ENCODE results near the gene CLHC1.

CLHC1 gene

GRCh38 chr2:55159752-55160151 is 72.3 kb downstream of the CLHC1 start:
- H3K4me3 ChIP-seq (ENCODE audit: low read depth, low read length), result no peak overlapping the region
- TF ChIP-seq CTCF (IDR thresholded peaks at IDR 0.05; ENCODE audit: low read depth, low read length, missing control alignments), result no peak
- DNase-seq (ENCODE audit: low read depth), result no peak

- H3K4me3 ChIP-seq (ENCODE audit: low read depth, low read length), result no peak overlapping the region
Measured at GRCh38 chr2:55159037-55159651, 72.9 kb downstream of the CLHC1 start.

GRCh38 chr2:55158111-55158814 is 73.8 kb downstream of the CLHC1 start:
- no peak overlapping the region for H3K4me3 ChIP-seq (ENCODE audit: low read depth, low read length)
- DNase-seq (ENCODE audit: low read depth), result no peak
- no peak for TF ChIP-seq CTCF (IDR thresholded peaks at IDR 0.05; ENCODE audit: low read depth, low read length, missing control alignments)

More at GRCh38 chr2:55159037-55159651, 72.9 kb downstream of the CLHC1 start:
- no peak for DNase-seq (ENCODE audit: low read depth)
- no peak for TF ChIP-seq CTCF (IDR thresholded peaks at IDR 0.05; ENCODE audit: low read depth, low read length, missing control alignments)

- TF ChIP-seq CTCF (IDR thresholded peaks at IDR 0.05; ENCODE audit: low read depth, low read length, missing control alignments), result no peak
- H3K4me3 ChIP-seq (ENCODE audit: low read depth, low read length), result no peak overlapping the region
- no peak for DNase-seq (ENCODE audit: low read depth)
Measured at GRCh38 chr2:55157474-55157884, 74.6 kb downstream of the CLHC1 start.

GRCh38 chr2:55156984-55157383 is 75.1 kb downstream of the CLHC1 start:
- H3K4me3 ChIP-seq (ENCODE audit: low read depth, low read length), result no peak overlapping the region
- no peak for TF ChIP-seq CTCF (IDR thresholded peaks at IDR 0.05; ENCODE audit: low read depth, low read length, missing control alignments)

GRCh38 chr2:55156326-55156725 is 75.8 kb downstream of the CLHC1 start:
- DNase-seq (ENCODE audit: low read depth), result no peak
- no peak overlapping the region for H3K4me3 ChIP-seq (ENCODE audit: low read depth, low read length)
- no peak for TF ChIP-seq CTCF (IDR thresholded peaks at IDR 0.05; ENCODE audit: low read depth, low read length, missing control alignments)

More at GRCh38 chr2:55156984-55157383, 75.1 kb downstream of the CLHC1 start:
- DNase-seq (ENCODE audit: low read depth), result no peak
